ENCODE data around the gene TMEM52. TPM values are rescaled to one million over a fixed set of nuclear protein-coding genes. Genes with fewer than 3 reads are reported as not detected.

The TMEM52 gene
- polyA plus RNA-seq, 3 donors: 2.3 TPM; not detected in 2

GRCh38 chr1:1920057-1920607, 1.1 kb upstream of the TMEM52 start:
- peaks cover 0 to 5% (median 0%) of the 10 kb centered on the region in 7 donors for H3K9me3 Mint-ChIP-seq
- Histone ChIP-seq H2AFZ (ENCODE audit: insufficient read depth, low read depth, low read length, poor library complexity, severe bottlenecking) (peak overlapping the region; percentile 79), H3K9ac (ENCODE audit: insufficient read depth, low read length, poor library complexity, severe bottlenecking) (no peak overlapping the region), H3K9me3 (replicated peaks in 1 of 2; ENCODE audit: control insufficient read depth in 1 of 2, insufficient read depth in 1 of 2, low read length in 2 of 2) (no peaks in the 10 kb centered on the region), H3K4me1 (ENCODE audit: control insufficient read depth in 1 of 2, insufficient read depth in 2 of 2, low read length in 2 of 2) (peaks cover 13 to 19% of the 10 kb centered on the region in 2 donors), H3K27ac (ENCODE audit: low read depth in 1 of 2, low read length in 2 of 2) (no peak overlapping the region), H3K36me3 (replicated peaks in 1 of 2; ENCODE audit: control insufficient read depth in 1 of 2, insufficient read depth in 2 of 2, low read length in 2 of 2) (no peaks in the 10 kb centered on the region), H3K79me2 (ENCODE audit: insufficient read depth, low read length) (no peaks in the 10 kb centered on the region), H3K27me3 (ENCODE audit: control insufficient read depth in 2 of 2, insufficient read depth in 2 of 2, low read length in 2 of 2) (peaks cover 0 to 14% of the 10 kb centered on the region in 2 donors), H3K4me3 (replicated peaks in 1 of 3; ENCODE audit: low read depth in 2 of 3, low read length in 3 of 3) (peak overlapping the region in 2 of 3 experiments; percentile 56 to 79), H3K4me2 (replicated peaks; ENCODE audit: extremely low read depth, low read length, poor library complexity, severe bottlenecking) (peak overlapping the region; percentile 84), H4K20me1 (ENCODE audit: insufficient read depth, low read length) (no peaks in the 10 kb centered on the region)
- H3K4me3 Mint-ChIP-seq: peak overlapping the region; percentile 78 to 89
- no peak for TF ChIP-seq CTCF (IDR thresholded peaks at IDR 0.05)
- 90% methylated on average over 6 of the region's 6 CpGs for WGBS (ENCODE audit: insufficient coverage)
- peaks cover 7% of the 10 kb centered on the region for H3K4me1 Mint-ChIP-seq
- H3K27ac Mint-ChIP-seq: peak overlapping the region in 1 of 7 donors; percentile 68
- intact Hi-C loops (cut with micrococcal nuclease): loop anchor here in 1 of 2 donors (5.0 kb wide), 1 partner anchor 492 kb away; the partner anchor contains the start of gene PEX10
- DNase-seq: no peak
- H3K27me3 Mint-ChIP-seq (ENCODE audit: low read depth in 3 of 3): peaks cover 2 to 18% (median 8%) of the 10 kb centered on the region in 3 donors
- no peaks in the 10 kb centered on the region for H3K36me3 Mint-ChIP-seq

- Histone ChIP-seq H3K27ac (ENCODE audit: low read depth in 1 of 2, low read length in 2 of 2) (peak overlapping the region in 1 of 2 donors; percentile 5), H3K9ac (ENCODE audit: insufficient read depth, low read length, poor library complexity, severe bottlenecking) (peak overlapping the region; percentile 51)
Measured at GRCh38 chr1:1919304-1920056, 401 bp upstream of the TMEM52 start.

More at GRCh38 chr1:1919304-1920056, 401 bp upstream of the TMEM52 start:
- Mint-ChIP-seq H3K9me3 (peaks cover 0 to 5% (median 0%) of the 10 kb centered on the region in 7 donors), H3K27ac (peak overlapping the region in 5 of 7 donors; percentile 62 to 90 (median 75)), H3K4me1 (peaks cover 7% of the 10 kb centered on the region), H3K27me3 (ENCODE audit: low read depth in 3 of 3) (peaks cover 2 to 18% (median 12%) of the 10 kb centered on the region in 3 donors), H3K4me3 (peak overlapping the region; percentile 78 to 89), H3K36me3 (no peaks in the 10 kb centered on the region)
- H3K4me1 ChIP-seq (ENCODE audit: control insufficient read depth in 1 of 2, insufficient read depth in 2 of 2, low read length in 2 of 2): peaks cover 13 to 19% of the 10 kb centered on the region in 2 donors
- H4K20me1 ChIP-seq (ENCODE audit: insufficient read depth, low read length): no peaks in the 10 kb centered on the region
- TF ChIP-seq CTCF (IDR thresholded peaks at IDR 0.05): no peak
- H3K9me3 ChIP-seq (replicated peaks in 1 of 2; ENCODE audit: control insufficient read depth in 1 of 2, insufficient read depth in 1 of 2, low read length in 2 of 2): no peaks in the 10 kb centered on the region
- no peaks in the 10 kb centered on the region for H3K36me3 ChIP-seq (replicated peaks in 1 of 2; ENCODE audit: control insufficient read depth in 1 of 2, insufficient read depth in 2 of 2, low read length in 2 of 2)
- peaks cover 0 to 14% of the 10 kb centered on the region in 2 donors for H3K27me3 ChIP-seq (ENCODE audit: control insufficient read depth in 2 of 2, insufficient read depth in 2 of 2, low read length in 2 of 2)
- DNase-seq: peak; percentile 99
- 10% methylated on average over 58 of the region's 62 CpGs for WGBS (ENCODE audit: insufficient coverage)
- intact Hi-C loops (cut with micrococcal nuclease): loop anchor here (1.0 to 10.0 kb wide), 5 partner anchors 10 to 493 kb away; partner anchors contain the start of gene PEX10 (in 1 of the 2)
- no peaks in the 10 kb centered on the region for H3K79me2 ChIP-seq (ENCODE audit: insufficient read depth, low read length)
- H3K4me2 ChIP-seq (replicated peaks; ENCODE audit: extremely low read depth, low read length, poor library complexity, severe bottlenecking): peak overlapping the region; percentile 84
- peak overlapping the region; percentile 79 for H2AFZ ChIP-seq (ENCODE audit: insufficient read depth, low read depth, low read length, poor library complexity, severe bottlenecking)
- H3K4me3 ChIP-seq (replicated peaks in 1 of 3; ENCODE audit: low read depth in 2 of 3, low read length in 3 of 3): peak overlapping the region; percentile 41 to 79 (median 56)
